Posterior vena cava (tissue), 2 donors: ENCODE measurements around the gene STX17. TPM values are rescaled to one million over a fixed set of nuclear protein-coding genes. Genes with fewer than 3 reads are reported as not detected.
A peak's percentile ranks its signal among the peaks of the same experiment; 100 is the strongest.
"Not testable (repeated sequence)": the region's sequence is repeated elsewhere in the genome, so short reads cannot be mapped to it uniquely, and the experiment has no call there.

ENCODE experiments used
- DNase-seq: peaks from one replicate; pipeline ENCODE4 v3.0.0-alpha.2; 2020; ENCODE audit warnings: low spot score
- intact Hi-C, 2 donors: fragments of 100-400 bp; cut with DNase I; formaldehyde crosslinking; loops; one replicate each; pipeline versions ENCODE4 v1.14.1 to v1.14.2; 2022 to 2023
- long read RNA-seq, 2 donors: library from polyadenylated mRNA; unstranded; transcript quantifications; one replicate each; pipeline ENCODE4 v2.0.0, GENCODE V29; 2020 to 2021
- total RNA-seq, 2 donors: library from RNA; stranded (reverse); fragmentation: NEBNext Ultra II Directional; extraction: Animal tissue kit (Norgen Biotek cat#: 25700); gene quantifications; one replicate each; pipeline ENCODE4 v1.2.1, GENCODE V29; 2021
- donor health status: DM: yes; HTN: yes; CAD: no.
- donor health status: DM: yes; HTN: yes; CAD: no.

Gene STX17
- 10 to 100 TPM; 33.3 to 40.7 TPM for total RNA-seq
- long read RNA-seq, donor 1, transcript STX17-201 (8 exons, 2,713 nt) = major isoform, 5 of 9 reads
- long read RNA-seq, donor 1, partial matches to known transcripts = 0 of 9 reads
- long read RNA-seq, donor 1, other reads (novel, unspliced or antisense) = 4 of 9 reads
- long read RNA-seq, donor 2, transcript STX17-201 (8 exons, 2,713 nt) = major isoform, 46 of 60 reads
- long read RNA-seq, donor 2, partial matches to known transcripts = 7 of 60 reads
- long read RNA-seq, donor 2, other reads (novel, unspliced or antisense) = 7 of 60 reads

GRCh38 chr9:99906403-99907207 is at the start of gene STX17:
TSS of gene STX17 (plus strand) at chr9:99906654. CDS start at chr9:99915240, 8,586 bp downstream.
- intact Hi-C loops = no loop called here
- DNase-seq = peak; percentile 89

GRCh38 chr9:99857576-99857975 is 48.9 kb upstream of the STX17 start:
- DNase-seq, intact Hi-C loops: not testable (repeated sequence)

GRCh38 chr9:99858087-99858486 is 48.4 kb upstream of the STX17 start:
- DNase-seq = no peak
- intact Hi-C loops = no loop called here

DNA sequence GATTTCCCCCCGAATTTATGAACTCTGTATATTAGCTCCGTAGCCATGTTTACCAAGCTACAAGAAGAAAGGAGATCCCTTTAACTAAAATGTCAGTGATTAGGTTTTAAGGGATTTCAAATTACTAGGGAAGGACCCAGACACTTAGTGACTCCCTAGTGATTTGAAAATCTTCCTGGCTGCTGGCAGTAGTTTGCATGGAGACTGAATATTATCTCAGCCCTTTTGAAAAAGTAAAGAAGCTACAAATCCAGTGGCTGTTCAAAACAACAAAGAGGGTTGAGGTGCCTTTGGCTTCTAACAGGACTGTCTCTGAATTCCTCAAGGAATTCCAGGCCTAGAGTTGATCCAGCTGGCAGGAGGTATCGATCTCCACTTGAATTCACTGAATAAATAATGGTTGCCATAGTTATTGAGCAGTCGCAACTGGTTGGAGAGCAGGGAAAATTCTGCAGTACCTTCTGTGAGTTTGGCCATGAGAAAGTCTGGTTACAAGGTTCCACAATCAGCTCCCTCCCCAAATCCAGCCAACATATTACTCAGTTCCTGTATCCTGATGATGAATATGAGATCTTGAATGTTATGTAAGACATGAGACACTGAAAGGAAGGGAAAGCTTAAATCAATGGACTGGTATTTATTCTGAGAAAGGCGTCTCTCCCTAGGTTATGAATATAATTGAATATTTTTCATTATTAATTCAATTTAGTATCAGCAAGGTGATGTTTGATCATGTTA is 47.0 kb upstream of the STX17 start:
- intact Hi-C loops = no loop called here
- no peak for DNase-seq

DNA sequence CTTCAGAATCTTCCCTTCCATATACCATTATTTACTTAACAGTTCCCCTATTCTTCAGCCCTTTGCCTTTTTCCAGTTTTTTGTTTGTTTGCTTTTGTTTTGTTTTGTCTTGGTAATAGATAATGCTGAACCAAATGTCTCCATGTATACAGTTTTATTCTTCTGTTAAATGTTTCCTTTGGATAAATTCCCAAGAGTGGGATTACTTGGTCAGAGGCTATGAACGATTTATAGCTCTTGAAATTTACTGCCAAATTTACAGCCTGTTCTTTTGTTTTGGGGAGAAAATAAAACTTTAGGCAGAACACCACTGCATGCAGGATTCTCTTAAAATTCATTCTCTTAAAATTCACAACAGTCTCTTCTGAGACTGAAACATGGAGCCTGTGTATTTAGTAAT is 46.2 kb upstream of the STX17 start:
- DNase-seq = no peak
- intact Hi-C loops = no loop called here

DNA sequence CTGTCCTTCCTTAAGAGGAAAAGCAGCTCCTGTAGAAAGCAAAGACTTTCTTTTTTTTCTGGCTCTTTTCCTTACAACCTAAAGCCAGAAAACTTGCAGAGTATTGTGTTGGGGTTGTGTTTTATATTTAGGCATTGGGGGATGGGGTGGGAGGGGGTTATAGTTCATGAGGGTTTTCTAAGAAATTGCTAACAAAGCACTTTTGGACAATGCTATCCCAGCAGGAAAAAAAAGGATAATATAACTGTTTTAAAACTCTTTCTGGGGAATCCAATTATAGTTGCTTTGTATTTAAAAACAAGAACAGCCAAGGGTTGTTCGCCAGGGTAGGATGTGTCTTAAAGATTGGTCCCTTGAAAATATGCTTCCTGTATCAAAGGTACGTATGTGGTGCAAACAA is 42.5 kb upstream of the STX17 start:
- intact Hi-C loops = no loop called here
- DNase-seq = no peak

- intact Hi-C loops = no loop called here
Measured at GRCh38 chr9:99866398-99866797, 40.1 kb upstream of the STX17 start.

GRCh38 chr9:99867536-99867935 is 38.9 kb upstream of the STX17 start:
- intact Hi-C loops = no loop called here
- no peak for DNase-seq

More at GRCh38 chr9:99866398-99866797, 40.1 kb upstream of the STX17 start:
- no peak for DNase-seq

DNA sequence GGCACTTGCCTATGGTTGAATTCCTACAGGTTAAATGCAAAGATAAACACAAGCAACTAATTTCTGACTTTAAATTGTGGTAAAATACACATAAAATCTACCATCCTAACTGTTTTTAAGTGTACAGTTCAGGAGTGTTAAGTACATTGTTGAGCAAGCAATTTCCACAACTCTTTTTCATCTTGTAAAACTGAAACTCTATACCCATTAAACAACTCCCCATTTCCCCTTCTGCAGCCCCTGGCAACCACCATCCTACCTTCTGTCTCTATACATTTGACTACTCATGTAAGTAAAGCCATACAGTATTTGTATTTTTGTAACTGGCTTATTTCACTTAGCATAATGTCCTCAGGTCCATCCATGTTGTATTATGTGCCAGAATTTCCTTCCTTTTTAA is 38.5 kb upstream of the STX17 start:
- DNase-seq = no peak
- intact Hi-C loops = no loop called here

DNA sequence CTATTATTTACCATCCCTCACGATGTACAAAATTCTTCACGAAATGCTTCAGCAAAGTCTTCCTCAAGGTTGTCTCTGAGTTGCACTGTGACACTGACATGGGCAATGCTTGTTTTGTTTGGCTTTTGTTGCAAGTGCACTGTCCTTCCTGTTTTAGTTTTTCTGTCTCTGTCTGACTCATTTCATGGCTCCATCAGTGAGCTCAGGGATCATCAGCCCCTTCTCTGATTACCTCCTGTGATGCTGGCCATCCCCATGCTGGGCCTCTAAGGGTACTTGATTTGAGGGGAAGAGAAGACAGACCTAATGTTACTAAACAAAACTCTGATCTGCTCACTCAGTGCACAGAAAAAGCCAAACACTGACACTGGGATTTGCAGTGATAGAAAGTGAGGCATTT is 37.6 kb upstream of the STX17 start:
- intact Hi-C loops = no loop called here
- no peak for DNase-seq

- no peak for DNase-seq
- intact Hi-C loops = no loop called here
Measured at GRCh38 chr9:99870126-99870525, 36.3 kb upstream of the STX17 start.

DNA sequence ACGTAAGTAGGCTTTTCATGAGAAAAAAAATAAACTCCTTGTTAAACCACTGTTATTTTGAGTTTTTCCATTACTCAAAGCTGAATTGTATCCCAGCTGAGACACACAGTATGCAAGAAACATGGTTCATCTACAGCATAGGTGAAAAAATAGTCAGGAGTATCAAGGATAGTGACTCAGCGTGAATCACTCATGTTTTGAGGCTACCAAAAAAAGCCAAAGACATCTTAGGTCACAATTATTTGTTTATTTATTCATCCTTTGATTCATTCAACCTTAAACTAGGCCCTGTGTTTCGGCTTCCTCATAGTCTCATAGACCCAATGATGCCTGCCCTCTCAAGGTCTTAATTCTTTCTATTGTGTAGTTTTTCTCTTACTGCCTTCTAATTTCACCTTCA is 32.9 kb upstream of the STX17 start:
- intact Hi-C loops = no loop called here
- DNase-seq = no peak

DNA sequence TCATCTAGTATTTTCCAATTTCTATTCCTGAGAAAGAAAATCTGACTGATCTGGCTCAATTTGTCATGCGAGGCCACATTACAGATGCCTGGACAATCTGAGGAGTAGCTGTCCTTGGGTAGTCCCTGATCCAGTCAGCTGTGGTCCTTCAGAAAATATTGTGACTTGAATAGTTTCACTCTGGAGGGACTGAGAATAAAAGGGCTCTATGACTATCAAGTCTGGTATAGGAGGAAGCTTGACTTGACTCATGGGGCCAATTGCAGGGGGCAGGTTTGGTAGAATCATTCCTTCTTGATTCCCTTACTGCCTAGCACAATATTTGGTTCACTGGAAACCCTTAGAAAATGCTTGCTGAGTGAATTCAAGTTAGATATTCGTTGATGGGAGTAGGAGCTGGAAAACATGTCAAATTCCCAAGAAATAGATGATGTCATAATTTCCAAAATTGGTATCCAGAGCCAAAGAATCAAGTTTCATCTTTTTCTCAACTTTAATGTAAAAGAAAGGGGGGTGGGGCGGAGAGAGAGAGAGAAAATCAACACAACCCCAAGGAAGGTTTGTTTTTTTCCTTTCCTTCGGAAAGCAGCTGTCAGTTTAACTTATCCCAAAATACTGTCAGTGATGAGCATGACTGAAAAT is 32.4 kb upstream of the STX17 start:
- intact Hi-C loops = no loop called here
- DNase-seq = no peak

- intact Hi-C loops = no loop called here
Measured at GRCh38 chr9:99876190-99876589, 30.3 kb upstream of the STX17 start.

GRCh38 chr9:99878651-99879050 is 27.8 kb upstream of the STX17 start:
- intact Hi-C loops = no loop called here
- DNase-seq = no peak

More at GRCh38 chr9:99876190-99876589, 30.3 kb upstream of the STX17 start:
- DNase-seq = no peak

DNA sequence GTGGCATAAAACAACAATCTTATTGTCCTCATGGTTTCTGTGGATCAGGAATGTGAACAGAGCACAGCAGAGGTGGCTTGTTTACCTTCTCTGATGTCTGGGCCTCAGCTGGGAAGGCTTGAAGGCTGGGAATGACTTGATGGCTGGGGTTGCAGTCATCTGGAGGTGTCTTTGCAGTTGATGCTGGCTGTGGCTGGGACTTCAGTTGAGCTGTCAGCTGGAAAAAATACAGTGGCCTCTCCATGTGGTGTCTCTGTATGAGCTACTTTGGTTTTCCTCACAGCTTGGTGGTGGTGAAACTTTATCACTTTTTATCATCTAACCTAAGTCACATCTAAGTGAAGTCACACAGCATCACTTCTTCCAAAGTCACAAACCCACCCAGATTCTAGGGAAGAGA is 24.7 kb upstream of the STX17 start:
- intact Hi-C loops = no loop called here

DNA sequence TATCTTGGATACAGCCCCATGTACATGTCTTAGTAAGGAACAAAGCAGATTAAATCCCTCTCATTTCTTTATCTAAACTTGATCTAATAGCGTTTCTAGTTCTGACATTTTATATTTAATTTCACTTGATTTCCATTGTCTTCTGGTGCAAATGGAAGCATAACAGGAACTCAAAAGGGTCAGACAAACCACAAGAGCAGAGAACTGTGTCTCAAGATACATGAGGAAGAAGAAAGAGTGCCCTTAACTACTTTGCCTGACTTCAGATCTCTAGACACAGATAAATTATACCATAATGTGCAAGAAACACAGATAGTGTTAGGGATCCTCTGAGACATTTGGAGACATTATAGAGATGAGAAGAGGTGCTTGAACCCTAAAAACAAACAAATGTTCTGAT is 20.7 kb upstream of the STX17 start:
- DNase-seq = no peak
- intact Hi-C loops = no loop called here

More for the DNA sequence above, 24.7 kb upstream of the STX17 start:
- DNase-seq = no peak

GRCh38 chr9:99889120-99889519 is 17.3 kb upstream of the STX17 start:
- intact Hi-C loops = no loop called here
- DNase-seq = no peak

GRCh38 chr9:99894826-99895225 is 11.6 kb upstream of the STX17 start:
- no peak for DNase-seq
- intact Hi-C loops = no loop called here

DNA sequence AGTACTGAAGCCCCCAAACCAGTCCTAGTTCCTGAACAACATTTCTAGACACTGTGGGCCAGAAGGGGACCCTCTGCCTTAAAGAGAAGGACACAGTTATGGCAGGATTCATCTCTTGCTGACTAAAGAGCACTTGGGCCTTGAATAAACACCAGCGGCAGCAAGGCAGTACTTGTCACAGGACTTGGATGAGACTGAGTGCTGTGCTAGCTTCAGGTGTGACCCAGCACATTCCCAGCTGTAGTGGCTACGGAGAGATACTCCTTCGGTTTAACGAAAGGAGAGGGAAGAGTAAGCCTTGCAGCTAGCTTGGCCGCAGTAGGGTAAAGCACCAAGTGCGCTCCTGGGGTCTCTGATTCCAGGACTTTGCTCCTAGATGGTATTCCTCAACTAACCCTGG is 10.9 kb upstream of the STX17 start:
- intact Hi-C loops = no loop called here
- DNase-seq = no peak
